Fibroblast of pulmonary artery (primary cell): Measurements from ENCODE around the gene MYH9.
A peak's percentile ranks its signal among the peaks of the same experiment; 100 is the strongest.
"Not testable (repeated sequence)": the region's sequence is repeated elsewhere in the genome, so short reads cannot be mapped to it uniquely, and the experiment has no call there.

ENCODE experiments used
- DNase-seq: peaks from one replicate; pipeline ENCODE4 v3.0.0-alpha.2; 2010; ENCODE audit warnings: low read depth
- H3K4me3 ChIP-seq: replicated peaks from 2 replicates; pipeline ENCODE4 v1.5.1; 2011; ENCODE audit warnings: low read depth, mild to moderate bottlenecking, control low read depth, low read length, moderate library complexity
- TF ChIP-seq, protein P1 (sequence below): IDR thresholded peaks from 2 replicates; pipeline ENCODE4 v1.5.1; 2011; ENCODE audit warnings: mild to moderate bottlenecking, control low read depth, low read length, inconsistent platforms; ENCODE audit errors: missing control alignments

The MYH9 gene

DNA sequence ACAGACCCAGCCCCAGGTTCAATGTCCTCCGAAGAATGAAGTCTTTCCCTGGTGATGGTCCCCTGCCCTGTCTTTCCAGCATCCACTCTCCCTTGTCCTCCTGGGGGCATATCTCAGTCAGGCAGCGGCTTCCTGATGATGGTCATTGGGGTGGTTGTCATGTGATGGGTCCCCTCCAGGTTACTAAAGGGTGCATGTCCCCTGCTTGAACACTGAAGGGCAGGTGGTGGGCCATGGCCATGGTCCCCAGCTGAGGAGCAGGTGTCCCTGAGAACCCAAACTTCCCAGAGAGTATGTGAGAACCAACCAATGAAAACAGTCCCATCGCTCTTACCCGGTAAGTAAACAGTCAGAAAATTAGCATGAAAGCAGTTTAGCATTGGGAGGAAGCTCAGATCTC, 120.7 kb downstream of the MYH9 start:
- DNase-seq: no peak
- TF ChIP-seq, protein P1, sequence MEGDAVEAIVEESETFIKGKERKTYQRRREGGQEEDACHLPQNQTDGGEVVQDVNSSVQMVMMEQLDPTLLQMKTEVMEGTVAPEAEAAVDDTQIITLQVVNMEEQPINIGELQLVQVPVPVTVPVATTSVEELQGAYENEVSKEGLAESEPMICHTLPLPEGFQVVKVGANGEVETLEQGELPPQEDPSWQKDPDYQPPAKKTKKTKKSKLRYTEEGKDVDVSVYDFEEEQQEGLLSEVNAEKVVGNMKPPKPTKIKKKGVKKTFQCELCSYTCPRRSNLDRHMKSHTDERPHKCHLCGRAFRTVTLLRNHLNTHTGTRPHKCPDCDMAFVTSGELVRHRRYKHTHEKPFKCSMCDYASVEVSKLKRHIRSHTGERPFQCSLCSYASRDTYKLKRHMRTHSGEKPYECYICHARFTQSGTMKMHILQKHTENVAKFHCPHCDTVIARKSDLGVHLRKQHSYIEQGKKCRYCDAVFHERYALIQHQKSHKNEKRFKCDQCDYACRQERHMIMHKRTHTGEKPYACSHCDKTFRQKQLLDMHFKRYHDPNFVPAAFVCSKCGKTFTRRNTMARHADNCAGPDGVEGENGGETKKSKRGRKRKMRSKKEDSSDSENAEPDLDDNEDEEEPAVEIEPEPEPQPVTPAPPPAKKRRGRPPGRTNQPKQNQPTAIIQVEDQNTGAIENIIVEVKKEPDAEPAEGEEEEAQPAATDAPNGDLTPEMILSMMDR: no peak
- no peak overlapping the region for H3K4me3 ChIP-seq

DNA sequence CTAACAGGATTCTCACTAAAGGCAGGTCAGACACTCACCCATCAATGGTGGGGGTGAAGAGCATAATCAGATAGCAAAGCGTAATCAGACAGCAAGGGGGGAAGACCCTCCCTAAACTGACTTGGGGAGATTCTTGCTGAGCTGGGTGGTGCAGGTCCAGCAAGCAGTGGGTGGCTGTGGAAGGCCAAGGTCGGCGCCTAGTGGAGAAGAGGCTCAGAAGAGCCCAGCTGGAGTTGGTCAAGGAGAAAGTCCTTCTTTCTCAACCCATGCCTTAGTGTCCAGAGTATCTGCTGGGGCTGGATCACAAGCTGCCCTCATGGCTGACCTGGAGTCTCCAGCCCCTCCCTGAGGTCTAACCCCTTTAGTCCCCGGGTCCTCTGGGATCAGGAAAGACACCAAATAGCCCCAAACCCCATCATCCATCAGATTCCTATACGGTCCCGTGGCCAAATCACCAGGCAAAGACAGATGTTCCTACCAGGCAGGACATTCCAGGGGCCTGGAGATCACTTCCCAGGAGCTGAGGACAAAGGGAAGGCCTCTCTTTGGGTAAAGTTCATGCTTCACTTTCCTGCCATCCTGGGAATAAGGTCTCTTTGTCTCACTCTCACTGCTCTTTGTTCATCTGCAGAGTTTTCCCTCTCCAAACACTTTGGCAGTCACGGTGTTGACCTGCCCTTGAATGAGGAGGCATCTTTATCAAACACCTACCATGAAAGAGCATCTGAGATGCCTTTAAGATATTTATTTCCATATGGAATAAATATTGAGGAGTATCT, 123.7 kb downstream of the MYH9 start:
- not testable (repeated sequence) for DNase-seq, H3K4me3 ChIP-seq

DNA sequence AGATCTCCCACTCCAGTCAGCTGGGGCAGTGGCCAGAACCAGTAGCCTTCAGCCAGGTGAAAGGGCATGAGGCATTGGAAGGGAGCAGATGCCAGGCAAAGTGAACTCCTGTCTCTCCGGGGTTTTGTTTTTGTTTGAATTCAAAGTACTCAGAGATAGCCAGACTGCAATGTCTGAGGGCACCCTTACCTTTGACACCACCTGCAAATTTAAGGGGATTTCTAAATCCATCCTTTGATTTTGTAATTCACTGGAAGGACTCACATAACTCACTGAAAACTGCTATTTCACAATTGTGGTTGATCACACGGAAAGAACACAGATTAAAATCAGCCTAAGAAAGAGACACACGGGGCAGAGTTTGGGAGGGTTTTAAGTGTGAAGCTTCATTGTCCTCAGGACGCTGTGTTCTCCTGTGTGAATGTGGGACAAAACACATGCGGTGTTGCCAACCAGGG, 124.5 kb downstream of the MYH9 start:
- peak; percentile 64 for DNase-seq
- H3K4me3 ChIP-seq: not testable (repeated sequence)

DNA sequence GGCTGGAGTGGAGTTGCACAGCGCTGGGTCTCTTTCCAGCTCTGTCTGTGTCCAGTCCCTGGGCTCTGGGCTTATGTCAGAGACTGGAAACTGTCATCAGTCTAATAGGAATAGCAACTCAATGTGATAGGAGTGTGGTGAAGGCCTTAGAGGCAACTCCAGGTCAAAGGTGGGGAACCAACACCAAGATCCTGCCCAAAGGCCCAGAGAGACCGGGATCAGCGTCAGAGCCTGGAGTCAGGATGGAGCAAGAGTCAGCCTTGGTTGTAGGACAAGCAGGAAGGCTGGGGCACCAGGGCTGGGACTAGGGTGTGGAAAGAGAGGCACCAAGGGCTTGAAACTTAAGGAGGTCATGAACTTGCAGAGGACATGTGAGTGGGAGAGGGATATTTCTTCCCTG, 125.5 kb downstream of the MYH9 start:
- H3K4me3 ChIP-seq, DNase-seq: not testable (repeated sequence)

DNA sequence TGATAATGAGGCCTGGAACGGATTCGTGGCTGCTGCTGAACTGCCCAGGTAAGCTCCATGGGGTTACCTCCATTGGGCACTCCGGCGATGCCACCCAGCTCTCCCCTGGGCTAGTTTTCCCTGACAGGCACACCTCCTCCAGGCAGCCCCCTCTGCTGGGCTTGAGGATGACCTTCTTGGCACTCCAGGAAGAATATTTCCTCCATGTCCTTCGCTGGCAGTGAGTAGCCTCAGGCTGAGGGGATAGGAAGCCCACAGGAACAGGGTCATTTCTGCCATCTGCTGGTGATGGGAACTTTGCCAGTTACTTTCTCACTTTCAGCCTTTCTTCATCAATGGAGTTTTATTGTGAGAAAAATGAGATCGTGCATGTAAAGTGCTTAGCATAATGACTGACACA, 126.1 kb downstream of the MYH9 start:
- H3K4me3 ChIP-seq, DNase-seq: not testable (repeated sequence)

DNA sequence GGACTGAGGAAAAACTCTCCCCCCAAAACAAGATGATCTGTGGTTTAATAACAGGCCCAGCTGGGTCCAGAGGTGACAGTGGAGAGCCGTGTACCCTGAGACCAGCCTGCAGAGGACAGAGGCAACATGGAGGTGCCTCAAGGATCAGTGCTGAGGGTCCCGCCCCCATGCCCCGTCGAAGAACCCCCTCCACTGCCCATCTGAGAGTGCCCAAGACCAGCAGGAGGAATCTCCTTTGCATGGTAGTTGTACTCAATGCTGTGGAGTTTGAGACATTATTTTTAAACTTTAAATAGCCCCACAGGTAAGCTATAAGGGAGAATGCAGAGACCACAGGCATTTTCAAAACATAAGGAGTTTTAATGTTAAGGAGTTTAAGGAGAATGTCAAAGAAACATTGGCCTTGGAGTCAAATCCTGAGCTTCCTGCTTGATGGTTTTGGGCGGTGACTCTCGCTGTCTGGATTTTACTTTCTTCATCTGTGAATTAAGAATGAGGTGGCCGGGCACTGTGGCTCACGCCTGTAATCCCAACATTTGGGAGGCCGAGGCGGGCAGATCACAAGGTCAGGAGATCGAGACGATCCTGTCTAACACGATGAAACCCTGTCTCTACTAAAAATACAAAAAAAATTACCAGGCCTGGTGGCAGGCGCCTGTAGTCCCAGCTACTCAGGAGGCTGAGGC, 128.0 kb downstream of the MYH9 start:
- no peak for DNase-seq
- no peak overlapping the region for H3K4me3 ChIP-seq
- TF ChIP-seq, protein P1: no peak

DNA sequence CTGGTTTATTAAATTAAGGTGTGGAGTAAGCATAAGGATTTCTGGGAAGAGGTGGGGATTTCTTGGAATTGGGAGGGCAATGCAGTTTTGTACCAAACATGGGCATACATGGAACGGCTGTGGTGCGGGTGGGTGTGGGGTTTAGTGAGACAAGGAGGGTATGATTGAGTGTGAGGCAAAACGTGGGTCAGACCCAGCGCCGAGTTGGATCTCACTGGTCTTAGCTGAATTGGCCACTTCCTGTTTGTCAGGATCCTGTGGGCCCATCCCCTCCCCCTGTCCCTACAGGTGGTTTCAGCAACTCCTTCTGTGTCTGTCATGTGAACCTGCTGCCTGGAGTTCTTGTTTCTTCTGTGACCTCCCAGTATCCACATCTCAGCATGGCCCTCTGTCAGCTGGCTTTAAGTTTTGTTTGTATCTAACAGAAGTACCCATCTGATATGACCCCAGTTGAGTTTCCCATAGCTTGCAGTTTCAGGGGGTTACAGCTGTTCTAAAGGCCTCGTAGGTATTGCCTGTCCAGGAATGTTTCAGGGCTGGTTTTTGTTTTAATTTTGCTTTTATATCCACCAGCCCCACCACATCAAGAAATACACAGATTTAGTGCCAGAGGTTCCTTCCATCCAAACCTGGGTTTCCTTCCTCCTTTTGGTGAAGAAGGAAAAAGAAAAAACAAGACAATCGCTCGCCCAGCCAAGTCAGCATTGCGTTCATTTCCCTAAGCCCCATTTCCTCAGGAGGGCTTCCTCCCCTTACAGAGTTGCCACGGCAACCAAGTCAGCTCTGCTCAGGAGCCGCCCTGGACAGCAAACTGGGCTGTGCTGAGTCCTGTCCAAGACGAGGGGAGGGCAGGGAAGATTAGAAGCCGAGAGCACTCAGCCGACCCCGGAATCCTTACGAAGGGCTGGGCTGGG, 128.8 kb downstream of the MYH9 start:
- TF ChIP-seq, protein P1: no peak
- H3K4me3 ChIP-seq: no peak overlapping the region
- peak; percentile 63 for DNase-seq

DNA sequence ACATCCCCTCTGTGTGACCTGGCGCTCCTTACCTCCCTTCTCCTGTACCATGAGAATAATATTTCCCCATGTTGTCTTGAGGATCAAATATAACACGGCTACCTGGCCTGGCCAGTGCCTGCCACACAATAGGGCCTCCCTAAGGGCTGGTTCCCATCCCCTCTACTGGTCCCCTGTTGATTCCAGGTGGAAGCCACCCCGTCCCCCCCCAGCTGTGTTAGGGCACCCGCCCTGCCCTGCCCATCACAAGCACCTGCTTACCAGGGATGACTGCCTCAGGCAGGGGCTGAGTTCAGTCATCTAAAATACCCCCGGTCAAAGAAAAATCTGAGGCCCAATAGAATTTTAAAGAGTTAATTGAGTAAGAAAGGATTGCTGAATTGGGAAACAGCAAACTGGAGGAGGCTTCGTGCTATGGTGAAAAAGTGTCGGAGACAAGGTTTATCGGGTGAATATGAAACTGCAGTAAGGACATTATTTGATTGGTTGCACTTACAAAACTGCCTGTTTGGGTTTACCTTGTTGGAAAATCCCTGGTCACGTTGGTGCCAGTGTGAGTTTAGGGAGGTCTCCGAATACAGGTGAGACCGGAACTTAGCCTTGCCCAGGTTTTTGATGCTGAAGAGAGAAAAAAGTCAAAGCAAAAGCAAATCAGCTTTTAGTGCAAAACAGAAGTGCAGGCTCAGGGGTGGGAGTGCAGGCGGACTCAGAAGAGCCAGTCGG, 129.7 kb downstream of the MYH9 start:
- TF ChIP-seq, protein P1: no peak
- H3K4me3 ChIP-seq: no peak overlapping the region
- DNase-seq: no peak
